Uterus (tissue), 2 donors: ENCODE data around the gene PMEPA1.

Experiments
- CTCF ChIP-seq, 4 experiments: fragments of 200-600 bp in 2 of 4; fragments of 450-650 bp in 2 of 4; sonication (generic) in 2 of 4; IDR thresholded peaks; one replicate each; pipeline ENCODE4 v1.5.1; 2016 to 2019; ENCODE audit warnings: antibody characterized with exemption in 4 of 4, mild to moderate bottlenecking in 2 of 4, moderate library complexity in 1 of 4
- POLR2A ChIP-seq, 2 donors: fragments of 450-650 bp; IDR thresholded peaks; one replicate each; pipeline ENCODE4 v1.6.1; 2016; ENCODE audit warnings: antibody characterized with exemption in 2 of 2, mild to moderate bottlenecking in 1 of 2, moderate library complexity in 1 of 2

- TF ChIP-seq CTCF (IDR thresholded peaks at IDR 0.05) (no peak), POLR2A (IDR thresholded peaks at IDR 0.05) (no peak)
Observed at GRCh38 chr20:57617079-57617795, 92.6 kb downstream of the PMEPA1 start.
